Trophoblast cell (in vitro differentiated cells and primary cell): ENCODE data around the gene ZDHHC24.

Experiments used
- DNase-seq, 2 donors: peaks; one replicate each; pipeline ENCODE4 v3.0.0-alpha.2; 2016
- H2AFZ ChIP-seq: 2 replicates; pipeline ENCODE4 v1.6.1; 2013; ENCODE audit warnings: low read length, moderate library complexity, mild to moderate bottlenecking; ENCODE audit not compliant: insufficient read depth, poor library complexity
- H2AK5ac ChIP-seq: 2 replicates; pipeline ENCODE4 v1.6.1; 2013; ENCODE audit warnings: mild to moderate bottlenecking, low read length
- H2BK120ac ChIP-seq: 2 replicates; pipeline ENCODE4 v1.6.1; 2013; ENCODE audit warnings: low read length, mild to moderate bottlenecking, moderate library complexity; ENCODE audit not compliant: insufficient read depth, poor library complexity
- H2BK12ac ChIP-seq: 2 replicates; pipeline ENCODE4 v1.6.1; 2013; ENCODE audit warnings: mild to moderate bottlenecking, low read length, moderate library complexity
- H2BK5ac ChIP-seq: 2 replicates; pipeline ENCODE4 v1.6.1; 2013; ENCODE audit warnings: low read length, low read depth, moderate library complexity, mild to moderate bottlenecking; ENCODE audit not compliant: poor library complexity
- H3K14ac ChIP-seq: 2 replicates; pipeline ENCODE4 v1.6.1; 2013; ENCODE audit warnings: mild to moderate bottlenecking, low read length
- H3K18ac ChIP-seq: 2 replicates; pipeline ENCODE4 v1.6.1; 2013; ENCODE audit warnings: mild to moderate bottlenecking, low read length
- H3K23ac ChIP-seq: 2 replicates; pipeline ENCODE4 v1.6.1; 2013; ENCODE audit warnings: low read length
- H3K27ac ChIP-seq: 2 replicates; pipeline ENCODE4 v1.5.1; 2013; ENCODE audit warnings: low read depth, mild to moderate bottlenecking, inconsistent platforms, low read length, moderate library complexity
- H3K27me3 ChIP-seq: 2 replicates; pipeline ENCODE4 v1.6.1; 2013; ENCODE audit warnings: inconsistent platforms, mild to moderate bottlenecking, low read length, moderate library complexity; ENCODE audit not compliant: insufficient read depth
- H3K36me3 ChIP-seq, 2 experiments: 1 replicate in 1 of 2; 2 replicates in 1 of 2; pipeline ENCODE4 v1.6.1; 2013; ENCODE audit warnings: low read length in 2 of 2, mild to moderate bottlenecking in 2 of 2, moderate library complexity in 1 of 2; ENCODE audit not compliant: insufficient read depth in 2 of 2, control insufficient read depth in 1 of 2
- H3K4ac ChIP-seq: 2 replicates; pipeline ENCODE4 v1.6.1; 2013; ENCODE audit warnings: low read depth, mild to moderate bottlenecking, low read length, moderate library complexity
- H3K4me1 ChIP-seq, 2 experiments: 1 replicate in 1 of 2; 2 replicates in 1 of 2; pipeline ENCODE4 v1.6.1; 2013; ENCODE audit warnings: low read length in 2 of 2, mild to moderate bottlenecking in 2 of 2, moderate library complexity in 1 of 2; ENCODE audit not compliant: insufficient read depth in 2 of 2, control insufficient read depth in 1 of 2
- H3K4me2 ChIP-seq: 2 replicates; pipeline ENCODE4 v1.6.1; 2013; ENCODE audit warnings: inconsistent platforms, mild to moderate bottlenecking, low read length, moderate library complexity
- H3K4me3 ChIP-seq: 2 replicates; pipeline ENCODE4 v1.5.1; 2013; ENCODE audit warnings: mild to moderate bottlenecking, low read depth, low read length, inconsistent platforms
- H3K79me1 ChIP-seq: one replicate; pipeline ENCODE4 v1.6.1; 2013; ENCODE audit warnings: low read length
- H3K79me2 ChIP-seq: 2 replicates; pipeline ENCODE4 v1.6.1; 2013; ENCODE audit warnings: low read length, mild to moderate bottlenecking; ENCODE audit not compliant: control insufficient read depth, insufficient read depth, poor library complexity
- H3K9ac ChIP-seq: 2 replicates; pipeline ENCODE4 v1.6.1; 2013; ENCODE audit warnings: mild to moderate bottlenecking, low read length
- H3K9me3 ChIP-seq: 2 replicates; pipeline ENCODE4 v1.6.1; 2013; ENCODE audit warnings: low read depth, mild to moderate bottlenecking, control low read depth, inconsistent platforms, low read length; ENCODE audit not compliant: insufficient read depth
- H4K12ac ChIP-seq: 2 replicates; pipeline ENCODE4 v1.6.1; 2013; ENCODE audit warnings: low read depth, mild to moderate bottlenecking, low read length, moderate library complexity
- H4K8ac ChIP-seq: 2 replicates; pipeline ENCODE4 v1.6.1; 2013; ENCODE audit warnings: low read depth, mild to moderate bottlenecking, low read length, moderate library complexity
- H4K91ac ChIP-seq: one replicate; pipeline ENCODE4 v1.6.1; 2013; ENCODE audit warnings: low read depth, mild to moderate bottlenecking, low read length, moderate library complexity
- WGBS: extraction: QIAGEN DNeasy Blood & Tissue Kit; methylation state at CpG from one replicate; pipeline ENCODE4 v1.1.7; 2013; ENCODE audit warnings: missing lambda C conversion rate; ENCODE audit not compliant: insufficient read length, insufficient coverage; ENCODE audit errors: extremely low coverage; 5-methylcytosine and 5-hydroxymethylcytosine counted together

ZDHHC24 gene

DNA sequence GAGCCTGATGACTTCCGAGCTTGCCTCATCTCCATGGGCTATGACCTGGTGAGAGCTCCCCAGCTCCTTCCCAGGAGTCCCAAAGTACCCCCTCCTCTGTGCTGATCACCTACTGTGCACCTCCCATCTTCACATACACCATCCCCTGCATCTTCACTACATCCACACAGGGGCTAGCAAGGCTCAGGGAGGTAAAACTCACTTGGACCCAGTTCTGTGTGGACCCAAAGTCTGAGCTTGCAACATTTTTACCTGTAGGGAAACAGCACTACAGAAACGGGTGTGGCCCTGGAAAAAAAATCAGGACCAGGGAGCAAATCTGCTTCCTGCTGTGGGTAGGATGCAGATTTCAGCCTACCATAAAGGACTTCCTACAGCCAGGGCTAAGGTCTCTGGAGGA lies 16.4 kb upstream of the ZDHHC24 start:
- Histone ChIP-seq H3K4me2 (no peak overlapping the region), H2BK120ac (no peak overlapping the region), H3K4me1 (no peaks in the 10 kb centered on the region), H3K27ac (no peak overlapping the region), H3K9ac (no peak overlapping the region), H3K4me3 (no peak overlapping the region), H4K8ac (no peak overlapping the region), H3K4ac (no peak overlapping the region), H3K79me2 (no peaks in the 10 kb centered on the region), H4K12ac (no peak overlapping the region), H3K23ac (no peak overlapping the region), H2BK12ac (no peak overlapping the region), H2BK5ac (no peak overlapping the region), H3K9me3 (peaks cover 4% of the 10 kb centered on the region), H2AK5ac (no peak overlapping the region), H3K14ac (no peak overlapping the region), H3K79me1 (no peaks in the 10 kb centered on the region), H3K18ac (no peak overlapping the region), H2AFZ (no peak overlapping the region), H4K91ac (no peak overlapping the region), H3K36me3 (no peaks in the 10 kb centered on the region), H3K27me3 (no peaks in the 10 kb centered on the region)
- no CpG with 5 or more reads among the region's 2 CpGs for WGBS
- no peak for DNase-seq

DNA sequence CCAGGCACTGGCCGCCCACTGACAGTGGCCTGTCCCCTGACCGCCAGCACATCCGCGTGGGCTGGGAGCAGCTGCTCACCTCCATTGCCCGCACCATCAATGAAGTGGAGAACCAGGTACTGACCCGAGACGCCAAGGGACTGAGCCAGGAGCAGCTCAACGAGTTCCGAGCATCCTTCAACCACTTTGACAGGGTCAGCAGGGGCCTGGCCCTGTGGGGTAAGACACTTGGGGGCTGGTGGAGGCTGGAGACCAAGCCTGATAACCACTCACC lies 16.1 kb upstream of the ZDHHC24 start:
- WGBS: no CpG with 5 or more reads among the region's 9 CpGs
- Histone ChIP-seq H3K23ac (no peak overlapping the region), H2AK5ac (no peak overlapping the region), H4K91ac (no peak overlapping the region), H2AFZ (no peak overlapping the region), H4K12ac (no peak overlapping the region), H2BK5ac (no peak overlapping the region), H3K9me3 (peaks cover 4% of the 10 kb centered on the region), H3K4ac (no peak overlapping the region), H3K9ac (no peak overlapping the region), H3K36me3 (no peaks in the 10 kb centered on the region), H3K4me1 (no peaks in the 10 kb centered on the region), H3K79me2 (no peaks in the 10 kb centered on the region), H3K27me3 (no peaks in the 10 kb centered on the region), H3K79me1 (no peaks in the 10 kb centered on the region), H4K8ac (no peak overlapping the region), H3K18ac (no peak overlapping the region), H3K27ac (no peak overlapping the region), H3K14ac (no peak overlapping the region), H3K4me3 (no peak overlapping the region), H2BK12ac (no peak overlapping the region), H2BK120ac (no peak overlapping the region), H3K4me2 (no peak overlapping the region)
- DNase-seq: no peak

- Histone ChIP-seq H3K27ac (no peak overlapping the region), H3K14ac (no peak overlapping the region), H2BK12ac (no peak overlapping the region), H3K79me1 (no peaks in the 10 kb centered on the region), H2AK5ac (no peak overlapping the region), H3K79me2 (no peaks in the 10 kb centered on the region), H4K91ac (no peak overlapping the region), H3K36me3 (no peaks in the 10 kb centered on the region), H3K4me3 (no peak overlapping the region), H2BK5ac (no peak overlapping the region), H2AFZ (no peak overlapping the region), H3K9ac (no peak overlapping the region), H3K9me3 (peaks cover 4% of the 10 kb centered on the region), H4K12ac (no peak overlapping the region), H3K18ac (no peak overlapping the region), H3K27me3 (no peaks in the 10 kb centered on the region), H2BK120ac (no peak overlapping the region), H3K23ac (no peak overlapping the region), H3K4ac (no peak overlapping the region), H3K4me1 (no peaks in the 10 kb centered on the region), H4K8ac (no peak overlapping the region), H3K4me2 (no peak overlapping the region)
- no CpG with 5 or more reads among the region's 14 CpGs for WGBS
- DNase-seq: no peak
These were observed 15.5 kb upstream of the ZDHHC24 start for GRCh38 chr11:66561178-66561974.

DNA sequence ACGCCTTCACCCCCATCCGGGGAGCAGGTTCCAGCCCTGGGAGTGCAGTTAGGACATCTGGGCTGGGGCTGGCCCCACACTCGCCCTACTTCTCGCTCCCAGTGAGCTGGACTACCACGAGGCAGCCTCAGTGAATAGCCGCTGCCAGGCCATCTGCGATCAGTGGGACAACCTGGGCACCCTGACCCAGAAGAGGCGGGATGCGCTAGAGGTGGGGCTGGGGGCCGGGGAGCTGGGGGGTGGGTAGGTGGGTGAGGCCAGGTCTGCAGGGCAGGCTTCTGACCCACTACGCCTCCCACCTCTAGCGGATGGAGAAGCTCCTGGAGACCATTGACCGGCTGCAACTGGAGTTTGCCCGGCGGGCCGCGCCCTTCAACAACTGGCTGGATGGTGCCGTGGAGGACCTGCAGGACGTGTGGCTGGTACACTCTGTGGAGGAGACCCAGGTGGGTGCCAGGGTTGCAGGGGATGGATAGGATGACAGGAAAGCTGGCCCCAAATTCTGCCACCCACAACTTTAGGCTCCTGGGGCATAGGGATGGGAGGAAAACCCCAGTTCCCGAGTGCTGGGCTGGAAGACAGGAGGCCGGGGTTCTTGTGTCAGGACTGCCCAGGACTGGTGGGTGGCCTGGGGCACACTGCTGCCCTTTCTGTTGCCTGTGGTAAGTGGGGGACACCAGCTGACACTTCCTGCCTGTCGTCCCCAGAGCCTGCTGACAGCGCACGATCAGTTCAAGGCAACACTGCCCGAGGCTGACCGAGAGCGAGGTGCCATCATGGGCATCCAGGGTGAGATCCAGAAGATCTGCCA lies 14.2 kb upstream of the ZDHHC24 start:
- H2AFZ ChIP-seq: no peak overlapping the region
- no peak for DNase-seq
- no peak overlapping the region for H2BK12ac ChIP-seq

More for the DNA sequence above, 14.2 kb upstream of the ZDHHC24 start:
- H3K4me1 ChIP-seq: no peaks in the 10 kb centered on the region
- H3K4me2 ChIP-seq: no peak overlapping the region
- peaks cover 4% of the 10 kb centered on the region for H3K9me3 ChIP-seq
- H2AK5ac ChIP-seq: no peak overlapping the region
- H3K36me3 ChIP-seq: no peaks in the 10 kb centered on the region
- H2BK5ac ChIP-seq: no peak overlapping the region
- no peak overlapping the region for H4K12ac ChIP-seq
- WGBS: no CpG with 5 or more reads among the region's 27 CpGs
- H4K91ac ChIP-seq: no peak overlapping the region
- no peak overlapping the region for H2BK120ac ChIP-seq
- no peak overlapping the region for H3K27ac ChIP-seq
- H3K4me3 ChIP-seq: no peak overlapping the region
- no peaks in the 10 kb centered on the region for H3K79me1 ChIP-seq
- H3K14ac ChIP-seq: no peak overlapping the region
- H3K23ac ChIP-seq: no peak overlapping the region
- H3K4ac ChIP-seq: no peak overlapping the region
- no peak overlapping the region for H3K9ac ChIP-seq
- H3K27me3 ChIP-seq: no peaks in the 10 kb centered on the region
- no peak overlapping the region for H4K8ac ChIP-seq
- H3K18ac ChIP-seq: no peak overlapping the region
- H3K79me2 ChIP-seq: no peaks in the 10 kb centered on the region
